ENCODE data around the gene ATOX1.

- no peak for TF ChIP-seq POLR2AphosphoS5 (IDR thresholded peaks at IDR 0.05; ENCODE audit: insufficient read depth in 1 of 2, low read depth in 1 of 2)
- TF ChIP-seq, protein P1, sequence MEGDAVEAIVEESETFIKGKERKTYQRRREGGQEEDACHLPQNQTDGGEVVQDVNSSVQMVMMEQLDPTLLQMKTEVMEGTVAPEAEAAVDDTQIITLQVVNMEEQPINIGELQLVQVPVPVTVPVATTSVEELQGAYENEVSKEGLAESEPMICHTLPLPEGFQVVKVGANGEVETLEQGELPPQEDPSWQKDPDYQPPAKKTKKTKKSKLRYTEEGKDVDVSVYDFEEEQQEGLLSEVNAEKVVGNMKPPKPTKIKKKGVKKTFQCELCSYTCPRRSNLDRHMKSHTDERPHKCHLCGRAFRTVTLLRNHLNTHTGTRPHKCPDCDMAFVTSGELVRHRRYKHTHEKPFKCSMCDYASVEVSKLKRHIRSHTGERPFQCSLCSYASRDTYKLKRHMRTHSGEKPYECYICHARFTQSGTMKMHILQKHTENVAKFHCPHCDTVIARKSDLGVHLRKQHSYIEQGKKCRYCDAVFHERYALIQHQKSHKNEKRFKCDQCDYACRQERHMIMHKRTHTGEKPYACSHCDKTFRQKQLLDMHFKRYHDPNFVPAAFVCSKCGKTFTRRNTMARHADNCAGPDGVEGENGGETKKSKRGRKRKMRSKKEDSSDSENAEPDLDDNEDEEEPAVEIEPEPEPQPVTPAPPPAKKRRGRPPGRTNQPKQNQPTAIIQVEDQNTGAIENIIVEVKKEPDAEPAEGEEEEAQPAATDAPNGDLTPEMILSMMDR (IDR thresholded peaks at IDR 0.05), result no peak
These were observed 16.7 kb upstream of the ATOX1 start for GRCh38 chr5:151775025-151775606.

Measured in vagina (tissue), 2 donors.